GM21447 (cell line): ENCODE results near the gene COL23A1.
"Not testable (repeated sequence)": the region's sequence is repeated elsewhere in the genome, so short reads cannot be mapped to it uniquely, and the experiment has no call there.

Experiments used
- ATAC-seq: cut with Tn5 transposase; IDR thresholded peaks from one replicate; pipeline ENCODE4 v1.9.1; 2021; ENCODE audit not compliant: unreplicated experiment

Gene COL23A1

GRCh38 chr5:178589180-178590140 lies 733 bp downstream of the COL23A1 start:
- ATAC-seq: no peak

DNA sequence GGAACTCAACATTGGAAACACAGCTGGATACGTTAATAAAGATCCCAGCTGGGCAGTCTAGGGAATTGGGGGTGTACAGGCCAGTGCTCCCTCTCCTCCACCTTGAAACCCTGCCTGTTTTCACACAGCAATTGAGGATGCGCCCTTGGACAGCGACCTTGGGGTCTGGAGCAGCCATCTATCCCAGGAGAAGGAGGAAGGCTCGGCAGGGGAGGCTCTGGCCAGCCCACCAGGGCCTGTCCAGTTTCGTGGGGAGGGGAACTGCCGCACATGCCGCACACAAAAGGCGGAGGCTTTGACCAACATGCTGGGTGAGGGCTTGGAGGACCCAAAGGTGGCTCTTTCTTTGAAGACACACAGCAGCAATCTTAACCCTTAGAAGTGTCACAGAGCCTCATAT lies 1.4 kb downstream of the COL23A1 start:
- no peak for ATAC-seq

- ATAC-seq: no peak
Observed at GRCh38 chr5:178587763-178588611, 2.2 kb downstream of the COL23A1 start.

GRCh38 chr5:178586396-178586795 lies 3.8 kb downstream of the COL23A1 start:
- ATAC-seq: no peak

DNA sequence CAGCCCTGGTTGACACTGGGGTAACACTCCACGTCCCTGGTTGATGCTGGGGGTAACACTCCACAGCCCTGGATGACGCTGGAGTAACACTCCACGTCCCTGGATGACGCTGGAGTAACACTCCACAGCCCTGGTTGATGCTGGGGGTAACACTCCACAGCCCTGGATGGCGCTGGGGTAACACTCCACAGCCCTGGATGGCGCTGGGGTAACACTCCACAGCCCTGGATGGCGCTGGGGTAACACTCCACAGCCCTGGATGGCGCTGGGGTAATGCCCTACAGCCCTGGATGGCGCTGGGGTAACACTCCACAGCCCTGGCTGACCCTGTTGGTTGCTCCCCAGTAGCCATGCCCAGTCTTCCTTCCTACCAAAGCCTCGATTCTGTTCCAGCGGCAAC lies 4.8 kb downstream of the COL23A1 start:
- not testable (repeated sequence) for ATAC-seq

- ATAC-seq: no peak
Observed at GRCh38 chr5:178583279-178583678, 6.9 kb downstream of the COL23A1 start.

- no peak for ATAC-seq
Observed at GRCh38 chr5:178582291-178582690, 7.9 kb downstream of the COL23A1 start.

- no peak for ATAC-seq
Observed at GRCh38 chr5:178581621-178582020, 8.6 kb downstream of the COL23A1 start.

DNA sequence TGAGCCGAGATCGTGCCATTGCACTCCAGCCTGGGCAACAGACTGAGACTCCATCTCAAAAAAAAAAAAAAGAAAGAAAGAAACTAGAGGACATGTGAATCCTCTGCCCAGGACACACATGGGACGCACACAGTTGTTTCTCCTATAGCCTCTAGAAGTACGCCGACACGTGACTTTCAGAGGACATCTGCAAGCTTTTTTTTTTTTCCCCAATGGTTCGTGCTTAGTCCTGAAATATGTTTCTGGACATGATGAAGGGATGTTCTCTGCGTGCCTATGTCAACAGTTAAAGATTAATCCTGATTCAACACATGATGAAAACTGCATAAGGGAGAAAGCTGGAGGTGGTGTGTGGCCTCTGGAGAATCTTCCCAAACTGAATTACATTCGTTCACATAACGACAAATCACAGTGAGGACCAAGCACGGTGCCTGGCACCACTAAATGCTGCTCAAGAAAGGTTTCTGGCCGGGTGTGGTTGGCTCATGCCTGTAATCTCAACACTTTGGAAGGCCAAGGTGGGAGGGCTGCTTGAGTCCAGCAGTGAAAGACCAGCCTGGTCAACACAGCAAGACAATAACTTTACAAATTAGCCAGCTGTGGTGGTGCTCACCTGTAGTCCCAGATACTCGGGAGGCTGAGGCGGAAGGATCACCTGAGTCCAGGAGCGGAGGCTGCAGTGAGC lies 9.8 kb downstream of the COL23A1 start:
- ATAC-seq: no peak

- ATAC-seq: no peak
Observed at GRCh38 chr5:178577944-178578343, 12.2 kb downstream of the COL23A1 start.

GRCh38 chr5:178577376-178577839 lies 12.8 kb downstream of the COL23A1 start:
- no peak for ATAC-seq

- no peak for ATAC-seq
Observed at GRCh38 chr5:178576591-178577351, 13.4 kb downstream of the COL23A1 start.

- no peak for ATAC-seq
Observed at GRCh38 chr5:178573216-178573615, 17.0 kb downstream of the COL23A1 start.

DNA sequence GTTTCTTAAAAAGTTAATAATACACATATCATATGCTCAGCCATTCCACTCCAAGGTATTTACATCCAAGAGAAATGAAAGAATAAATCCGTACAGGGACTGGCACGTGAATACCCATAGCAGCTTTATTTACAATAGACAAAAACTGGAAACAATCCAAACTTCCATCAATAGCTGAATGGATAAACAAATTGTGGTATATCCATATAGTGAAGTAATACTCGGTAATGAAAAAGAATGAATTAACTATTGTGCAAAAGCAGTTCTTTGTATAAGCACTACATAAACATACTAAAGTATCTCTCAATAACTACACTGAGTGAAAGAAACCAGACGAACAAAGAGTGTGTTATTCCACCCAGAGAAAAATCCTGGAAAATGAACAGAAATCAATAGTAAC lies 17.6 kb downstream of the COL23A1 start:
- no peak for ATAC-seq

DNA sequence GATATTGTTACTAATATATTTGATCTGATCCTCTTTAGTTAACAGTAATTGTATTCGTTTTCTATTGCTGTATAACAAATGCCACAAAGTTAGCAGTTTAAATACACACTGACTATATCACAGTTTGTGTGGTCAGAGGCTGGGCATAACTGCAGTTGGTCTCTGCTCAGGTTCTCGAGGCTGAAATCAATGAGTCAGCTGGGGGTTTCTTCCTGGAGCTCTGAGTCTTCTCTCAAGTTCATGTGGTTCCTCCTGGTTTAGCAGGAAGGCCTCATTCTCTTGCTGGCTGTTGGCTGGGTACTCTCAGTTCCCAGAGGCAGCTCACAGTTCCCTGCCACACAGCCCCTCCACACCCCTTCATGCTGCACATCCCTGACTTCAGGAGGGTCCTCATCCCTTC lies 20.7 kb downstream of the COL23A1 start:
- no peak for ATAC-seq

GRCh38 chr5:178564811-178565550 lies 25.2 kb downstream of the COL23A1 start:
- no peak for ATAC-seq

DNA sequence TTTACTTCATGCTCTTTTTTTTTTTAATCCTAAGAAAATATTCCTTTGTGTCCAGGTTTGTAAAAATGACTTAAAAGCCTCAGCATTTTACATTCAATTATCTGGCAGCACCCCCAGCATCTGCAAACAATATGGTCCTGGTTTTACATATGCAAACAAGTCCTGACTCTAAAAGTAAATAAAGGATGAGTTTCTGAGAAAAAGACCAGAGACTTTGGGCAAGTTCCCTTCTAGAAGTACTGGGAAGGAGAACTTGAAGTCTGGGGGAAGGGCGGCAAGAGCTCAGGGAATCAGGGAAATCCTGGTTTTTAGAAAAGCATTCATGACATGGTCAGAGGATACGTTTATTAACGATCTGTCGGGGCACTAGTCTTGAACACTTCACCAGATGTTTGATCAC lies 25.8 kb downstream of the COL23A1 start:
- ATAC-seq: no peak

- ATAC-seq: no peak
Observed at GRCh38 chr5:178563621-178564020, 26.6 kb downstream of the COL23A1 start.

- ATAC-seq: no peak
Observed at GRCh38 chr5:178561746-178562264, 28.4 kb downstream of the COL23A1 start.
